Suprapubic skin (tissue), 3 donors: ENCODE data around the gene CTXND2.

Experiments used
- POLR2A ChIP-seq, 2 donors: fragments of 450-650 bp; IDR thresholded peaks; one replicate each; pipeline ENCODE4 v1.6.1; 2017; ENCODE audit warnings: antibody characterized with exemption in 2 of 2, mild to moderate bottlenecking in 2 of 2, moderate library complexity in 2 of 2
- TF ChIP-seq, protein P1 (sequence below), 2 donors: fragments of 200-600 bp in 1 of 2; fragments of 450-650 bp in 1 of 2; sonication (generic) in 1 of 2; IDR thresholded peaks; one replicate each; pipeline ENCODE4 v1.5.1; 2016 to 2019; ENCODE audit warnings: antibody characterized with exemption in 2 of 2, mild to moderate bottlenecking in 1 of 2, moderate library complexity in 1 of 2

DNA sequence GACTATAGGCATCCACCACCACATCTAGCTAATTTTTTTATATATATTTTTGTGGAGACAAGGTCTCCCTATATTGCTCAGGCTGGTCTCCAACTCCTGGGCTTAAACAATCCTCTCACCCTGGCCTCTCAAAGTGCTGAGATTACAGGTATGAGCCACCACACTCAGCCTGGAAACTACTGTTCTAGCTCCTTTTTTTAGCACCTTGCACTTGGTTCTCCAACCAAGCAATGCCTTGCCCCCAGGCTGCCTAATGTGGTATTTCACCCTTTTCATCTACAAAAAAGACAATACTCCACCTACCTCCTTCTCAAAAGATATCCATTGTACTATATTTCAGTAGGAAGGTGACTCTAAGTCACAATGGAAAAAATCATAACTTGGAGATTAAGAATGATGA, 17.3 kb upstream of the CTXND2 start:
- TF ChIP-seq POLR2A (IDR thresholded peaks at IDR 0.05): no peak
- TF ChIP-seq, protein P1, sequence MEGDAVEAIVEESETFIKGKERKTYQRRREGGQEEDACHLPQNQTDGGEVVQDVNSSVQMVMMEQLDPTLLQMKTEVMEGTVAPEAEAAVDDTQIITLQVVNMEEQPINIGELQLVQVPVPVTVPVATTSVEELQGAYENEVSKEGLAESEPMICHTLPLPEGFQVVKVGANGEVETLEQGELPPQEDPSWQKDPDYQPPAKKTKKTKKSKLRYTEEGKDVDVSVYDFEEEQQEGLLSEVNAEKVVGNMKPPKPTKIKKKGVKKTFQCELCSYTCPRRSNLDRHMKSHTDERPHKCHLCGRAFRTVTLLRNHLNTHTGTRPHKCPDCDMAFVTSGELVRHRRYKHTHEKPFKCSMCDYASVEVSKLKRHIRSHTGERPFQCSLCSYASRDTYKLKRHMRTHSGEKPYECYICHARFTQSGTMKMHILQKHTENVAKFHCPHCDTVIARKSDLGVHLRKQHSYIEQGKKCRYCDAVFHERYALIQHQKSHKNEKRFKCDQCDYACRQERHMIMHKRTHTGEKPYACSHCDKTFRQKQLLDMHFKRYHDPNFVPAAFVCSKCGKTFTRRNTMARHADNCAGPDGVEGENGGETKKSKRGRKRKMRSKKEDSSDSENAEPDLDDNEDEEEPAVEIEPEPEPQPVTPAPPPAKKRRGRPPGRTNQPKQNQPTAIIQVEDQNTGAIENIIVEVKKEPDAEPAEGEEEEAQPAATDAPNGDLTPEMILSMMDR (IDR thresholded peaks at IDR 0.05): no peak
